ENCODE measurements around the gene MEIS2.
A peak's percentile ranks its signal among the peaks of the same experiment; 100 is the strongest.

The MEIS2 gene

GRCh38 chr15:37133602-37134001, 33.3 kb upstream of the MEIS2 start:
- H3K9me3 ChIP-seq (ENCODE audit: insufficient read depth, low read length) = no peaks in the 10 kb centered on the region
- H3K79me2 ChIP-seq (ENCODE audit: low read length) = no peaks in the 10 kb centered on the region
- no peak overlapping the region for H3K27ac ChIP-seq (ENCODE audit: low read length)
- H3K9ac ChIP-seq (ENCODE audit: low read length) = no peak overlapping the region
- H3K4me3 ChIP-seq (ENCODE audit: low read length) = no peak overlapping the region
- no peaks in the 10 kb centered on the region for H4K20me1 ChIP-seq (ENCODE audit: insufficient read depth, low read length)
- TF ChIP-seq CTCF (IDR thresholded peaks at IDR 0.05; ENCODE audit: low read depth, low read length) = peak; percentile 59
- no peak for TF ChIP-seq EZH2phosphoT487 (IDR thresholded peaks at IDR 0.05; ENCODE audit: low read depth)
- no peaks in the 10 kb centered on the region for H3K36me3 ChIP-seq (replicated peaks; ENCODE audit: low read depth, low read length)
- H3K4me1 ChIP-seq (ENCODE audit: low read length) = peaks cover 11% of the 10 kb centered on the region
- H2AFZ ChIP-seq (ENCODE audit: low read depth, low read length) = peak overlapping the region; percentile 41; the same call in 1 of the 2 replicates
- H3K4me2 ChIP-seq (ENCODE audit: low read length) = peak overlapping the region; percentile 32; the same call in 1 of the 2 replicates
- peaks cover 28% of the 10 kb centered on the region for H3K27me3 ChIP-seq (ENCODE audit: low read depth, low read length)

- TF ChIP-seq EZH2phosphoT487 (IDR thresholded peaks at IDR 0.05; ENCODE audit: low read depth) (no peak), CTCF (IDR thresholded peaks at IDR 0.05; ENCODE audit: low read depth, low read length) (no peak)
- H3K79me2 ChIP-seq (ENCODE audit: low read length) = no peaks in the 10 kb centered on the region
- H3K9ac ChIP-seq (ENCODE audit: low read length) = no peak overlapping the region
- no peak overlapping the region for H3K27ac ChIP-seq (ENCODE audit: low read length)
- H3K36me3 ChIP-seq (replicated peaks; ENCODE audit: low read depth, low read length) = no peaks in the 10 kb centered on the region
- no peak overlapping the region for H2AFZ ChIP-seq (ENCODE audit: low read depth, low read length)
- H3K4me2 ChIP-seq (ENCODE audit: low read length) = no peak overlapping the region
- peaks cover 34% of the 10 kb centered on the region for H3K27me3 ChIP-seq (ENCODE audit: low read depth, low read length)
- H3K4me1 ChIP-seq (ENCODE audit: low read length) = peaks cover 11% of the 10 kb centered on the region
- H4K20me1 ChIP-seq (ENCODE audit: insufficient read depth, low read length) = no peaks in the 10 kb centered on the region
- no peak overlapping the region for H3K4me3 ChIP-seq (ENCODE audit: low read length)
- H3K9me3 ChIP-seq (ENCODE audit: insufficient read depth, low read length) = no peaks in the 10 kb centered on the region
Measured at GRCh38 chr15:37132826-37133417, 32.6 kb upstream of the MEIS2 start.

GRCh38 chr15:37131621-37132020, 31.3 kb upstream of the MEIS2 start:
- no peak overlapping the region for H3K4me2 ChIP-seq (ENCODE audit: low read length)
- no peak for TF ChIP-seq EZH2phosphoT487 (IDR thresholded peaks at IDR 0.05; ENCODE audit: low read depth)
- no peak for TF ChIP-seq CTCF (IDR thresholded peaks at IDR 0.05; ENCODE audit: low read depth, low read length)
- no peaks in the 10 kb centered on the region for H3K79me2 ChIP-seq (ENCODE audit: low read length)
- H3K27ac ChIP-seq (ENCODE audit: low read length) = no peak overlapping the region
- H4K20me1 ChIP-seq (ENCODE audit: insufficient read depth, low read length) = no peaks in the 10 kb centered on the region
- H3K4me3 ChIP-seq (ENCODE audit: low read length) = no peak overlapping the region
- no peak overlapping the region for H3K9ac ChIP-seq (ENCODE audit: low read length)
- peaks cover 11% of the 10 kb centered on the region for H3K4me1 ChIP-seq (ENCODE audit: low read length)
- H3K36me3 ChIP-seq (replicated peaks; ENCODE audit: low read depth, low read length) = no peaks in the 10 kb centered on the region
- peaks cover 37% of the 10 kb centered on the region for H3K27me3 ChIP-seq (ENCODE audit: low read depth, low read length)
- no peak overlapping the region for H2AFZ ChIP-seq (ENCODE audit: low read depth, low read length)
- no peaks in the 10 kb centered on the region for H3K9me3 ChIP-seq (ENCODE audit: insufficient read depth, low read length)

GRCh38 chr15:37130356-37130755, 30.0 kb upstream of the MEIS2 start:
- no peaks in the 10 kb centered on the region for H3K36me3 ChIP-seq (replicated peaks; ENCODE audit: low read depth, low read length)
- no peaks in the 10 kb centered on the region for H3K9me3 ChIP-seq (ENCODE audit: insufficient read depth, low read length)
- peaks cover 15% of the 10 kb centered on the region for H3K4me1 ChIP-seq (ENCODE audit: low read length)
- TF ChIP-seq EZH2phosphoT487 (IDR thresholded peaks at IDR 0.05; ENCODE audit: low read depth) (no peak), CTCF (IDR thresholded peaks at IDR 0.05; ENCODE audit: low read depth, low read length) (no peak)
- H4K20me1 ChIP-seq (ENCODE audit: insufficient read depth, low read length) = no peaks in the 10 kb centered on the region
- H3K27ac ChIP-seq (ENCODE audit: low read length) = no peak overlapping the region
- H3K9ac ChIP-seq (ENCODE audit: low read length) = no peak overlapping the region
- H3K27me3 ChIP-seq (ENCODE audit: low read depth, low read length) = peaks cover 37% of the 10 kb centered on the region
- no peak overlapping the region for H2AFZ ChIP-seq (ENCODE audit: low read depth, low read length)
- no peak overlapping the region for H3K4me2 ChIP-seq (ENCODE audit: low read length)
- H3K4me3 ChIP-seq (ENCODE audit: low read length) = no peak overlapping the region
- no peaks in the 10 kb centered on the region for H3K79me2 ChIP-seq (ENCODE audit: low read length)

Measured in OCI-LY3 (cell line).